Subcutaneous adipose tissue (tissue), 4 donors: ENCODE results near the gene DIP2C. TPM values are rescaled to one million over a fixed set of nuclear protein-coding genes. Genes with fewer than 3 reads are reported as not detected.

Experiments
- total RNA-seq, 4 donors: library from RNA; depleted of rRNA; stranded (reverse); fragments of >200 nt; gene quantifications; one replicate each; pipeline ENCODE4 v1.1.0, GENCODE V29; 2016
- TF ChIP-seq, protein P1 (sequence below): fragments of 450-650 bp; IDR thresholded peaks from one replicate; pipeline ENCODE4 v1.5.1; 2016; ENCODE audit warnings: low read depth, mild to moderate bottlenecking, control low read depth, antibody characterized with exemption, moderate library complexity

DIP2C gene
- total RNA-seq, 4 donors from 2014 or later, result 32.1 to 64.0 (median 40.5) TPM

DNA sequence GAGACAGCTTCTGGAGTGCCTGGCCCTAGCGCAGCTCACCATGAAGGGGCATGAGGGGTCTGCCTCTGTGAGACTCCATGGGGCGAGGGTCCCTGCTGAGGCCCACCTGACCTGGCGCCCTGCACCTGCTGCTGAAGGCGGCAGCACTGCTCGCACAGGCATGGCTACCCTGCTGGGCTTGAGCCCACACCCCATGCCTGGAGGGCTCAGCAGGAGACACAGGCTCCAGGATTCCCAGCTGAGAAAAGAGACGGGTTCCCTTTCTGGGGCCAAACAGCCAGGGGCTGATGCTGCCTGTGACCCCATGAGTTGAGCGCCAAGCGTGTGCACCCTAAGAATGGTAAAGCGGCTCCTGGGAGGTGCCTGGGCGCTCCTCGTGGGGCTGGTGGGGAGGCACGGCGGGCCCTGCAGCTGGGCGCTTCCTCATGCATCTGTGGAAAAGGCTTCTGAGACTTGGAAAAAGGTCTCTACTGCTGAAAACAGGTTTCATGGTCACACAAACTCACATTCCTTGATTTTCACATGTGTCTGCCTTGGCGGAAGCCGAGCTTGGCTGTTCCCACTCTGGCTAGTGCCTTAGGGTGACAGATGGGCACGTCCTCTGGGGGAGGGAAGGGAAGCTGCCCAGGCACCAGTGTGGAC is 320.8 kb downstream of the DIP2C start:
- TF ChIP-seq, protein P1, sequence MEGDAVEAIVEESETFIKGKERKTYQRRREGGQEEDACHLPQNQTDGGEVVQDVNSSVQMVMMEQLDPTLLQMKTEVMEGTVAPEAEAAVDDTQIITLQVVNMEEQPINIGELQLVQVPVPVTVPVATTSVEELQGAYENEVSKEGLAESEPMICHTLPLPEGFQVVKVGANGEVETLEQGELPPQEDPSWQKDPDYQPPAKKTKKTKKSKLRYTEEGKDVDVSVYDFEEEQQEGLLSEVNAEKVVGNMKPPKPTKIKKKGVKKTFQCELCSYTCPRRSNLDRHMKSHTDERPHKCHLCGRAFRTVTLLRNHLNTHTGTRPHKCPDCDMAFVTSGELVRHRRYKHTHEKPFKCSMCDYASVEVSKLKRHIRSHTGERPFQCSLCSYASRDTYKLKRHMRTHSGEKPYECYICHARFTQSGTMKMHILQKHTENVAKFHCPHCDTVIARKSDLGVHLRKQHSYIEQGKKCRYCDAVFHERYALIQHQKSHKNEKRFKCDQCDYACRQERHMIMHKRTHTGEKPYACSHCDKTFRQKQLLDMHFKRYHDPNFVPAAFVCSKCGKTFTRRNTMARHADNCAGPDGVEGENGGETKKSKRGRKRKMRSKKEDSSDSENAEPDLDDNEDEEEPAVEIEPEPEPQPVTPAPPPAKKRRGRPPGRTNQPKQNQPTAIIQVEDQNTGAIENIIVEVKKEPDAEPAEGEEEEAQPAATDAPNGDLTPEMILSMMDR, result no peak

DNA sequence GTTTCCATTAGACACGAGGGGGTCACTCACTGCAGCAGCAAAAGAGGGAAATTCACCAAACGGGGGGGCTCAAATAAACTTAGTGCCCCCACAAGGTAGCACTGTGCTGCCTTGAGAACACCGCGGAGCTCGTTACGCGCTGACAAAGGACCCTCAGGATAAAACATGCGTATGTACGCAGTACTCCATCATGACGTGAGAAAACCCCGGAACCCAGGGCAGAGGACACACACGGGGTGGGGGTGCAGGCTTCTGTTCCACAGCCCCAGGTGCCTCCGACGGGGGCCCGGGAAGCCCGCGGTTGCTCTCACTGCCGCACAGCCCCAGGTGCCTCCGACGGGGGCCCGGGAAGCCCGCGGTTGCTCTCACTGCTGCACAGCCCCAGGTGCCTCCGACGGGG is 321.8 kb downstream of the DIP2C start:
- TF ChIP-seq, protein P1, result no peak

DNA sequence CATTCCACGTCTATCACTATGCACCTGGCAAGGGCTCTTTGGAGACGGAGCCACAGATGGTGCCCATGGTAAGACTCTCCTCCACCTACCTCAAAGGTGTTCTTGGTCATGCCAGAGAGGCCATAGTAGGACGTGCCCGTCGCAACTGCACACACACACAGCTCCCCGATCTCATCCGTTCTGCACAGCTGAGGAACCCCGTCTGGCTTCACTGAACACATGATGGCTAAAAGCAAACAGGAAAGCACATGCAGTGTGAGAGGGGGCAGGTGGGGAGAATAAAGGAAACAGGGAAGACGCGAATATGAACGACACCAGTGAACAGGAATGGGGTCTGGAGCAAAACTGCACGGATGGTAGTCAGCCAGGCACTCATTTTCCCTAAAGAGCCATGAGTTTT is 323.3 kb downstream of the DIP2C start:
- TF ChIP-seq, protein P1, result no peak

DNA sequence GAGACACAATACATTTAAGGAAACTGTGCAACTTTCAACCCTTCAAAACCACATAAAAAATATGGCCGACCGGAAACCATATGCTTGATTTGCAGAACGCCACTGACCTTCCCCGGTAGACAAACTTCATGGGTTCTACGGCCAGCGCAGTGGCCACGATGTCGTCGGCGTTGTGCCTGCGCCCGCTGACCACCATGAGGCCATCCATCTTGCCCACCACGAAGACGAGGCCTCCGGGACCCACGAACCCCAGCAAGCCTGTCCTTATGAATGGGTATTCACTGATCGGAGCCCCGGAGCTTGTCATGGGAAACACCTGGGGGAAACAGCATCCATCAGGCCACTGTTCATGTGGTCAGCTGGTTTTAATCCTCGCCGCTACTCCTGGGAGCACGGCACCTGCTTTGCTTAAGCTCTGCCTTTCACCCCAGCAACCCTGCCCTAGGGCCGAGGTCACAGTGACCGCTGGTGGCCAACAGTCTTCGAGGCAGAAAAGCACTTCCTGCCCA is 325.1 kb downstream of the DIP2C start:
- TF ChIP-seq, protein P1, result no peak

- TF ChIP-seq, protein P1, result no peak
Measured at GRCh38 chr10:363152-363551, 326.3 kb downstream of the DIP2C start.

GRCh38 chr10:361203-362081 is 328.0 kb downstream of the DIP2C start:
- TF ChIP-seq, protein P1, result no peak

DNA sequence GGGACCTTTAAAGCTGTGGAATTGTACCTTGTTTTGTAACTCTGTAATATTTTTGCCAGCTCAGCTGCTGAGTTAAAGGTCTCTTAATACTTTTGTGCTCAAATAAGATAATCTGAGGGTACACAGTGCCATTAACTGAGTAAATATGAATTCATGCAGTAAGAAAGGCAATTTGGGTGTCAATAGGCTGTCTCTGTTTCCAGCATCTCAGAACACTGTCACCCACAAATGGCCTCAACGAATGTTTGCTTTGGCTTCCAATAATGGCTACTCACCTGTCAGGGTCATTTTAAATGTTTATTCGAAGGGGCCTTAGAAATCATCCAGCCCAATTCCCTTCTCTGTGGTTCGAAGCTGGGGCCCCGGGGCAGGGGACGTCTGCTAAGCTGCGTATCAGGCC is 328.8 kb downstream of the DIP2C start:
- TF ChIP-seq, protein P1, result no peak
